OCI-LY7 (cell line): ENCODE results near the gene ALDH16A1.

Source experiments
- EZH2phosphoT487 ChIP-seq: fragments of 200-600 bp; sonication (generic); IDR thresholded peaks from 2 replicates; pipeline ENCODE4 v1.6.1; 2018; ENCODE audit warnings: low read depth, borderline replicate concordance, mild to moderate bottlenecking, mixed run types, antibody characterized with exemption, low read length, moderate library complexity, mixed read lengths
- TF ChIP-seq, protein P1 (sequence below): fragments of 200-600 bp; sonication (generic); conservative IDR thresholded peaks from 2 replicates; pipeline ENCODE4 v1.5.1; 2014; ENCODE audit warnings: mild to moderate bottlenecking, antibody characterized with exemption, low read length, moderate library complexity, mixed read lengths

DNA sequence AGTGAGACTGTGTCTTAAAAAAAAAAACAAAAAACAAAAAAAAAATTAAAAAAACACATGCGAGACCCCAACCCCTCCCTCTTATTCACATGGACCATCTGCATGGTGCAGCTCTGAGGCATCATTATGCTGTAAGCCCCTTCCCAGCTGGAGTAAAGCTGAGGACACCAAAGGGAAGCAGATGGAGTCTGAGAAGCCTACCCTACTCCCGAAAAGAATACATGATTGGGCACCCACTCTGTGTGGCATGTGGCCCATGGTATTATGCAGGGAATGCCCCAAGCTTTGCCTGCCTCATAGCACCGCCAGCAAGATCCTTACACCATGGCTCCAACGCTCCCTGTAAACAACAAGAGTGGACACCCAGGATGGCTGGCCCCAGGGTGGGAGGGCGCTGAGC, 34.5 kb upstream of the ALDH16A1 start:
- no peak for TF ChIP-seq EZH2phosphoT487
- TF ChIP-seq, protein P1, sequence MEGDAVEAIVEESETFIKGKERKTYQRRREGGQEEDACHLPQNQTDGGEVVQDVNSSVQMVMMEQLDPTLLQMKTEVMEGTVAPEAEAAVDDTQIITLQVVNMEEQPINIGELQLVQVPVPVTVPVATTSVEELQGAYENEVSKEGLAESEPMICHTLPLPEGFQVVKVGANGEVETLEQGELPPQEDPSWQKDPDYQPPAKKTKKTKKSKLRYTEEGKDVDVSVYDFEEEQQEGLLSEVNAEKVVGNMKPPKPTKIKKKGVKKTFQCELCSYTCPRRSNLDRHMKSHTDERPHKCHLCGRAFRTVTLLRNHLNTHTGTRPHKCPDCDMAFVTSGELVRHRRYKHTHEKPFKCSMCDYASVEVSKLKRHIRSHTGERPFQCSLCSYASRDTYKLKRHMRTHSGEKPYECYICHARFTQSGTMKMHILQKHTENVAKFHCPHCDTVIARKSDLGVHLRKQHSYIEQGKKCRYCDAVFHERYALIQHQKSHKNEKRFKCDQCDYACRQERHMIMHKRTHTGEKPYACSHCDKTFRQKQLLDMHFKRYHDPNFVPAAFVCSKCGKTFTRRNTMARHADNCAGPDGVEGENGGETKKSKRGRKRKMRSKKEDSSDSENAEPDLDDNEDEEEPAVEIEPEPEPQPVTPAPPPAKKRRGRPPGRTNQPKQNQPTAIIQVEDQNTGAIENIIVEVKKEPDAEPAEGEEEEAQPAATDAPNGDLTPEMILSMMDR: no peak
